Activated naive CD4-positive, alpha-beta T cell treated with anti-CD3 and anti-CD28 coated beads, Interleukin-2, amount 50 U/mL, for 24 hours (primary cell): ENCODE measurements around the gene UBE2M.
A peak's percentile ranks its signal among the peaks of the same experiment; 100 is the strongest.
"Not testable (repeated sequence)": the region's sequence is repeated elsewhere in the genome, so short reads cannot be mapped to it uniquely, and the experiment has no call there.

Source experiments
- H3K27ac Mint-ChIP-seq: one replicate; pipeline ENCODE4 v1.8.0; 2021; ENCODE audit warnings: mild to moderate bottlenecking, mixed read lengths
- H3K27me3 Mint-ChIP-seq: one replicate; pipeline ENCODE4 v1.8.0; 2021; ENCODE audit warnings: mixed read lengths
- H3K36me3 Mint-ChIP-seq: one replicate; pipeline ENCODE4 v1.8.0; 2021; ENCODE audit warnings: mixed read lengths
- H3K4me1 Mint-ChIP-seq: one replicate; pipeline ENCODE4 v1.8.0; 2021; ENCODE audit warnings: mixed read lengths
- H3K4me3 Mint-ChIP-seq: one replicate; pipeline ENCODE4 v1.8.0; 2021; ENCODE audit warnings: mild to moderate bottlenecking, mixed read lengths
- H3K9me3 Mint-ChIP-seq: one replicate; pipeline ENCODE4 v1.8.0; 2021; ENCODE audit warnings: mixed read lengths

Gene UBE2M

DNA sequence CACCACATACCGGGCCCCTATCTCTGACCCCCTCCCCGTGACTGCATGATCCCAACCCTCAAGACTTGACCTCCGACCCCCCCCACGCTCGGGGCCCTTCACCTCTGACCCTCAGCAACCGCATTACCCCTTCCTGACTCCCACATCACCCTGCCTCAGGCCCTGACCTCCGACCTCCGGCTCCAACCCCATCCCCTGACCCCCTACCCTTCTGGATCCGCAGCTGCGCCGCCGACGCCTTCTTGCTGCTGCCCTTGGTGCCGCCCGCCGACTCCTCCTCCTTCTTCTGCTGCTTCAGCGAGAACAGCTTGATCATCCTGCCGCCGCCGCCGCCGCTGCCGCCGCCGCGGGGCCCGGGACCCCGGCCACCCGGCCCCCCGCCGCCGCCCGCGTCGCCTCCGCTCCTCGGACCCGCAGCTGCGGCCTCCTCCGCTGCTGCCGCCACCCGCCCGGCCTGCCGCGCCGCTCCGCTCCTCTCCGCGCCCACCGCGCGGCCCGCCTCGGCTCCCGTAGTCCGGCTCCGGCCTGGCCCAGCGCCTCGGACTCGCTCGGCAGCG is at the start of gene UBE2M:
Gene UBE2M (minus strand): TSS at position 546 of the 557 bp plus-strand sequence. CDS start 230 bp downstream, at position 316.
- H3K36me3 Mint-ChIP-seq = peaks cover 10% of the 10 kb centered on the region
- H3K4me3 Mint-ChIP-seq = peak within 1 kb of the TSS; percentile 99
- peak within 1 kb of the TSS; percentile 99 for H3K27ac Mint-ChIP-seq
- H3K9me3 Mint-ChIP-seq = no peaks in the 10 kb centered on the region
- no peaks in the 10 kb centered on the region for H3K27me3 Mint-ChIP-seq
- H3K4me1 Mint-ChIP-seq = peaks cover 58% of the 10 kb centered on the region

DNA sequence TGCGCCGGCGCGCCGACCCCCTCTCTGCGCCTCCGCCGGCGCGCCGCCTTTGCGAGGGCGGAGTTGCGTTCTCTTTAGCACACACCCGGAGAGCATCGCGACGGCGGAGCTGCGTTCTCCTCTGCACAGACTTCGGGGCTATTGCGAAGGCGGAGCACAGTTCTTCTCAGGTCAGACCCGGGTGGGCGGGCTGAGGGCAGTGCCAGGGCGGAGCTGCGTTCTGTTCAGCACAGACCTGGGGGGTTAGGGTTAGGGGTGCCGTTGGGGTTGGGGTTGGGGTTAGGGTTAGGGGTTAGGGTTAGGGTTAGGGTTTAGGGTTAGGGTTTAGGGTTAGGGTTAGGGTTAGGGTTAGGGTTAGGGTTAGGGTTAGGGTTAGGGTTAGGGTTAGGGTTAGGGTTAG is 48.8 kb upstream of the UBE2M start:
- H3K36me3 Mint-ChIP-seq, H3K4me1 Mint-ChIP-seq, H3K4me3 Mint-ChIP-seq, H3K9me3 Mint-ChIP-seq, H3K27me3 Mint-ChIP-seq, H3K27ac Mint-ChIP-seq: not testable (repeated sequence)

GRCh38 chr19:58606251-58606896 is 48.0 kb upstream of the UBE2M start:
- not testable (repeated sequence) for H3K9me3 Mint-ChIP-seq, H3K4me3 Mint-ChIP-seq, H3K27ac Mint-ChIP-seq, H3K27me3 Mint-ChIP-seq, H3K4me1 Mint-ChIP-seq, H3K36me3 Mint-ChIP-seq

DNA sequence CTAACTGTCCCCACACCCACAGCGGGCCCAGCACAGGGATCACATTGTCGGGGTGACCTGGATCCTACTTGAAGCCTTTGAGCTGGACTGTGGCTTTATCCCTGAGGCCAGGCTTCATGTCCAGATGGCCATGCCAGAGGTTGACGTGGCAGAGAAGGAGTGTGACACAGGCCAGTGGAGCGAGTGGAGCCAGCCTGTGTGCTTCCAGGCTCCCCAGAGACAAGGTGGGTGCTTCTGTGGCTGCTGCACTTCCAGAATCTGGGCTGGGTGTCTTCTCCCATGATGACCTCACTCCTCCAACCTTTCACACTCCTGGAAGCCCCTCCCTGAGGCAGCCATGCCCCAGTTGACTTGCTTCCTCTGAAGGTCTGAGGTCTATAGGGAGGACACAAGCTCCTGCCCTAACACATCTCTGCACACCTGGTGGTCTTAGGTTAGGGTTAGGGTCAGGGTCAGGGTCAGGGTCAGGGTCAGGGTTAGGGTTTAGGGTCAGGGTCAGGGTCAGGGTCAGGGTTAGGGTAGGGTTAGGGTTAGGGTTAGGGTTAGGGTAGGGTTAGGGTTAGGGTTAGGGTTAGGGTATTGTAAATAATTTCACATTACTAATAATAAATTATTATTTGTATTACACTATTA is 27.8 kb upstream of the UBE2M start:
- Mint-ChIP-seq H3K27me3 (no peaks in the 10 kb centered on the region), H3K4me3 (no peak overlapping the region), H3K36me3 (peaks cover 5% of the 10 kb centered on the region)

GRCh38 chr19:58585442-58586132 is 27.2 kb upstream of the UBE2M start:
- H3K4me3 Mint-ChIP-seq = no peak overlapping the region

More for the DNA sequence above, 27.8 kb upstream of the UBE2M start:
- no peaks in the 10 kb centered on the region for H3K9me3 Mint-ChIP-seq
- peaks cover 2% of the 10 kb centered on the region for H3K4me1 Mint-ChIP-seq
- no peak overlapping the region for H3K27ac Mint-ChIP-seq

GRCh38 chr19:58584498-58585441 is 26.4 kb upstream of the UBE2M start:
- Mint-ChIP-seq H3K27ac (no peak overlapping the region), H3K27me3 (no peaks in the 10 kb centered on the region), H3K36me3 (peaks cover 6% of the 10 kb centered on the region), H3K4me3 (no peak overlapping the region), H3K4me1 (peaks cover 12% of the 10 kb centered on the region), H3K9me3 (no peaks in the 10 kb centered on the region)

More at GRCh38 chr19:58585442-58586132, 27.2 kb upstream of the UBE2M start:
- Mint-ChIP-seq H3K9me3 (no peaks in the 10 kb centered on the region), H3K27ac (no peak overlapping the region), H3K36me3 (peaks cover 6% of the 10 kb centered on the region), H3K27me3 (no peaks in the 10 kb centered on the region), H3K4me1 (peaks cover 9% of the 10 kb centered on the region)

DNA sequence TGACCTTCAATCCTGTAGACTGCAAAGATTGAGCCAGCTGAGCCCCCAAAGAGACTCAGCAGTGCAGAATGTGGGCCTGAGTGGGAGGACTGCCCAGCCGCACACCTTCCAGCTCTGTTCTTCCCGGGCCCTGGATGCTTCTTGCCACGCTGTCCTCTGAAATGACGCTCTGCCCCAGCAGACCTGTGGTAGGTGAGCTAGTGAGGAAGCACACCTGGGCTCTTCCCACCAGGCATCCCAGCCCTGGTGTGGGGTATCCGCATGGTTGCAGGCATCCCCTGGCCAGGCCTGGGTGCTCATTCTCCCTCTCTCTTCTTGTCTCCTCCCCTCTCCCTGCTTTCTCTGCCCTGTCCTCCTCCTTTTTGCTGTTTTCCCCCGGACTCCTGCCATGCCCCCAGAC is 24.6 kb upstream of the UBE2M start:
- no peak overlapping the region for H3K4me3 Mint-ChIP-seq

DNA sequence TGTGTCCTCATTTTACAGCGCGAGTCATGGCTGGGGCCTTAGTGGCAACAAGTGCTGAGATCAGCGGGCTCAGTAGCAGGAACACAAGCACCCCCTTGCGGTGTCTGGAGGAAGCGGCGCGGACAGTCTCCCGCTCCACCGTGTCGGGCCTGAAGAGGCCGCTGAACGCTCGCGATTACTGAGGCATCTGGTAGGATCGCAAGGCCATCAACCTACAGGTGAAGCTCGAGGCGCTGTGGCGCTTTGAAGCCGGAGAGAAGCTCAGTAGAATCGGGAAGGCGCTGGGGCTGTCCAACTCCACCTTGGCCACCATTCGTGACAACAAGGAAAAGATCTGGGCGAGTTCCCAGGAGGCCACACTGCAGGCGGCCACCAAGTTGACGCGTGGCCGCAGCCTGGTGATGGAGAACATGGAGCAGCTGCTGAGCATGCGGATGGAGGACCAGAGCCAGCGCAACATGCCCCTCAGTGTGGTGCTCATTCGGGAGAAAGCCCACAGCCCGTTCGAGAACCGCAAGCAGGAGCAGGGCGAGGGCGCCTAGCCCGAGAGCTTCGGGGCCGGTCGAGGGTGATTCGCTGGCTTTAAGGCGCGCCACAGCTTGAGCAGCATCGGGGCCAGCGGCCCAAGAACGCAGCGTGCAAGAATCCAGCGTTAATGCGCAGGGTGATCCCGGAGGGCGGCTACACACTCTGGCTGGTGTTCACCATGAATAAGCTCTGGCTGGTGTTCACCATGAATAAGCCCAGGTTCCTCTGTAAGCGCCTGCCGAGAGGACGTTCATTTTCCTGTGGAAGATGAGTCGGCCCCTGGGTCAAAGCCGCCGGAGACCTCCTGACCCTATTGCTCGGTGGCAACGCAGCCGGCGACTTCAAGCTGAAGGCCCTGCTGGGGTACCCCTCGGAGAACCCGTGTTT is 23.1 kb upstream of the UBE2M start:
- Mint-ChIP-seq H3K27me3 (no peaks in the 10 kb centered on the region), H3K36me3 (peaks cover 6% of the 10 kb centered on the region), H3K9me3 (no peaks in the 10 kb centered on the region), H3K4me3 (no peak overlapping the region), H3K4me1 (peaks cover 36% of the 10 kb centered on the region), H3K27ac (peak overlapping the region; percentile 51)

More for the DNA sequence above, 24.6 kb upstream of the UBE2M start:
- Mint-ChIP-seq H3K9me3 (no peaks in the 10 kb centered on the region), H3K4me1 (peaks cover 30% of the 10 kb centered on the region), H3K27me3 (no peaks in the 10 kb centered on the region), H3K27ac (no peak overlapping the region), H3K36me3 (peaks cover 6% of the 10 kb centered on the region)

DNA sequence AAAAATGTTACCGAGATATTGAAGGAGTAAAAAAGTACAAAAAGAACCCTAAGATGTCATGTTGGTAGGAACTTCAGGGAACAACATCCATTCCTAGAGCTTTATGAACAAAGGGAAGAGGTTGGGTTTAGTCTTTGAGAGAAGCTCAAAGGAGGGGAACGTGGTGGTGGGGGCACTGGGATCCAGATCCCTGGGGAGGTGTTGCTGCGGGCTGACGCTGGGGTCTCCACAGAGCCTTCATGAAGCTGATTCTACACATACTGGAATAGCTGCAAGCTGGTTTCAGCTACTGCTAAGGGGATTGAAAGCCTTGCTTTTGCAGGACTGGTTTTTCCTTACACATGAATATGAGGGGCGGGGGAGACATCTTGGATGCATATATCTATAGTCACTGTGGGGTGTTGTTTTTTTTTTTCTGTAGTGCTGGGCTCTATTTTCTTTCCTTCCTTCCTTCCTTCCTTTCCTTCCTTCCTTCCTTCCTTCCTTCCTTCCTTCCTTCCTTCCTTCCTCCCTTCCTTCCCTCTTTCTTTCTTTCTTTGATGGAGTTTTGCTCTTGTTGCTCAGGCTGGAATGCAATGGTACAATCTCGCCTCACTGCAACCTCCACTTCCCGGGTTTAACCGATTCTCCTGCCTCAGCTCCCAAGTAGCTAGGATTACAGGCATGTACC is 21.2 kb upstream of the UBE2M start:
- H3K27me3 Mint-ChIP-seq = no peaks in the 10 kb centered on the region
- H3K9me3 Mint-ChIP-seq = no peaks in the 10 kb centered on the region
- peaks cover 41% of the 10 kb centered on the region for H3K4me1 Mint-ChIP-seq
- H3K27ac Mint-ChIP-seq = peak overlapping the region; percentile 69
- no peak overlapping the region for H3K4me3 Mint-ChIP-seq
- peaks cover 6% of the 10 kb centered on the region for H3K36me3 Mint-ChIP-seq

GRCh38 chr19:58578012-58578925 is 19.9 kb upstream of the UBE2M start:
- Mint-ChIP-seq H3K27me3 (no peaks in the 10 kb centered on the region), H3K9me3 (no peaks in the 10 kb centered on the region), H3K4me1 (peaks cover 50% of the 10 kb centered on the region), H3K36me3 (peaks cover 6% of the 10 kb centered on the region), H3K27ac (peak overlapping the region; percentile 39), H3K4me3 (peak overlapping the region; percentile 11)

DNA sequence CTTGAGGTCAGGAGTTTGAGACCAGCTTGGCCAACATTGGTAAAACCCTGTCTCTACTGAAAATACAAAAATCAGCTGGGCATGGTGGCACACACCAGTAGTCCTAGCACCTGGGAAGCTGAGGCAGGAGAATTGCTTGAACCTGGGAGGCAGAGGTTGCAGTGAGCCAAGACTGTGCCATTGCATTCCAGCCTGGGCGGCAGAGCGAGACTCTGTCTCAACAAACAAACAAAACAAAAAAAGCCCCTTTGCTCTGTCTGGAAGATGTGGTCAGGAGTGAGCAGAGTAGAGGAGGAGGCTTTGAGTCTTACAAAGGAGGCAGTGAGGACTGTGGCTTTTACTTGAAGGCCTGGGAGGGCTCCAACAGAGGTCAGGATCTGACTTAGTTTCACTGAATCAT is 19.2 kb upstream of the UBE2M start:
- H3K4me3 Mint-ChIP-seq = peak overlapping the region; percentile 11
- H3K9me3 Mint-ChIP-seq, H3K36me3 Mint-ChIP-seq, H3K27me3 Mint-ChIP-seq: not testable (repeated sequence)
- H3K4me1 Mint-ChIP-seq = peaks cover 51% of the 10 kb centered on the region
- H3K27ac Mint-ChIP-seq = peak overlapping the region; percentile 9

DNA sequence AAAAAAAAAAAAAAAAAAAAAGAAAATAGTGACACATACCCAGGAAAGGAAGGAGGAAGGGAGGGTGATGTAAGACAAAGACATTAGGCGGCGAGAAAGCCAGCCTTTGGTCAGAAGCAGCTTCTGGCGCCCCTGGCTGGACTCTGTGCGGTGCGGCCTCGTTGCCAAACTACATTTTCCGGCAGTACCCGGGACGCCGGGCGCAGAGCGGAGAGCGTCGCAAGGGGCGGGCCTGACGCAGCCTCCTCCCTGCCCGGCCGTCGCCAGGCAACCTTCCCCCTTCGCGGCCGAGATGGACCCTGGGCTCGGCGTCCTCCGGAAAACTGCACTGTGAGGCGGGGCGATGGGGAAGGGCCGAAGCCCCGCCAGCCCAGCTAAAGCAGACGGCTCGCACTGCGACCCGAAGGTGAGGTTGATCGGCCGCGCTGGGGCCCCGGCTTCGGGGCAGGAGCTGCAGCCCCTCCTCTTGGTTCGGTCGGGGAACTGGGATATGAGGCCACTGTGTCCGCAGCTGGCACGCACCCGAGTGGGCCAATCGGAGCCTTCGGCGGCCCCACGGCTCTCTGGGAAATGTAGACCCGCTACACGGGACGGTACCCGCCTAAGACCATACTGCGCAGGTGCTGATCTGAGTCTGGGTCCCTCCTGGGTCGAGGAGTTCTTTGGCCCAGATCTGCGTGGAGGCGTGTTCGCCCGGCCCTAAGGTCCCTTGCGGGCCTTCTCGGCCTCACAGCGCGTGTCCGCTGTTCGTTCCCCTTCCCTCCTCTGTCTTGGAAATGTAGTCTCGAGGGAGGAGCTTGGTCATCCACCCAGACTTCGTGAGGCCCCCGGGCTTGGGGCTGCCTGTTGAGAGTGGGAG is 17.0 kb upstream of the UBE2M start:
- Mint-ChIP-seq H3K4me3 (peak overlapping the region; percentile 92), H3K27me3 (no peaks in the 10 kb centered on the region), H3K4me1 (peaks cover 52% of the 10 kb centered on the region), H3K36me3 (peaks cover 5% of the 10 kb centered on the region), H3K9me3 (no peaks in the 10 kb centered on the region), H3K27ac (peak overlapping the region; percentile 85)
